Activated naive CD4-positive, alpha-beta T cell treated with anti-CD3 and anti-CD28 coated beads, Interleukin-2, amount 50 U/mL, for 72 hours (primary cell): Measurements from ENCODE around the gene GRM7. TPM values are rescaled to one million over a fixed set of nuclear protein-coding genes. Genes with fewer than 3 reads are reported as not detected.
"Not testable (repeated sequence)": the region's sequence is repeated elsewhere in the genome, so short reads cannot be mapped to it uniquely, and the experiment has no call there.

ENCODE experiments used
- ATAC-seq, 2 donors: fragments of 150-1000 bp; cut with Tn5 transposase; 2 replicates each; pipeline ENCODE4 v1.10.0; 2021; ENCODE audit warnings: mild to moderate bottlenecking in 2 of 2, moderate library complexity in 2 of 2
- DNase-seq, 2 donors: peaks; one replicate each; pipeline ENCODE4 v3.0.0; 2021 to 2022; ENCODE audit warnings: low spot score in 2 of 2
- H3K27ac Mint-ChIP-seq, 2 donors: one replicate each; pipeline ENCODE4 v1.8.0; 2022; ENCODE audit warnings: mild to moderate bottlenecking in 2 of 2, mixed read lengths in 2 of 2
- H3K36me3 Mint-ChIP-seq, 2 donors: one replicate each; pipeline ENCODE4 v1.8.0; 2022; ENCODE audit warnings: mixed read lengths in 2 of 2
- H3K9me3 Mint-ChIP-seq, 2 donors: one replicate each; pipeline ENCODE4 v1.8.0; 2022; ENCODE audit warnings: mixed read lengths in 2 of 2
- total RNA-seq, 2 donors: library from RNA; stranded (reverse); gene quantifications; one replicate each; pipeline ENCODE4 v1.2.3, GENCODE V29; 2022

GRM7 gene
- total RNA-seq, 2 donors from 2014 or later: not detected

DNA sequence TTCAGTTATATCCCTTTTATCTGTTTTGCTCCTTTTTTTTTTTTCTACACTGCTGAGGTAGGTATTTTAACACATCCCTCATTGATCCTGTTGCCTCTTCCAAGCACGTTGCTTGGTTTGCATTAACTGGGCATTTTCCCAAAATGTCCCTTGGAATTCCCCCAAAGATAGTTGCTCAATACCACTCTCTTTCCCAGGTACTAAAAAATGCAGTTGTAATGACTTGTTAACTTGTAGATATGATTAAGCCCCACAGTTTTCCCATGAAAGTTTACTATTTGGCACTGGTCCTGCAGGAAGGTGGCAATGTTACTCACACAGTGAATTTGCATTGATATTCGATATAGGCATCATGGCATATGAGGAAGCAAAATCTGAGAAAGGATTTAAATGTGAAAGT, 67.1 kb downstream of the GRM7 start:
- H3K27ac Mint-ChIP-seq: no peak overlapping the region
- H3K36me3 Mint-ChIP-seq: no peaks in the 10 kb centered on the region
- H3K9me3 Mint-ChIP-seq: peaks cover 6 to 9% of the 10 kb centered on the region in 2 donors
- ATAC-seq (no peak), DNase-seq (no peak)

DNA sequence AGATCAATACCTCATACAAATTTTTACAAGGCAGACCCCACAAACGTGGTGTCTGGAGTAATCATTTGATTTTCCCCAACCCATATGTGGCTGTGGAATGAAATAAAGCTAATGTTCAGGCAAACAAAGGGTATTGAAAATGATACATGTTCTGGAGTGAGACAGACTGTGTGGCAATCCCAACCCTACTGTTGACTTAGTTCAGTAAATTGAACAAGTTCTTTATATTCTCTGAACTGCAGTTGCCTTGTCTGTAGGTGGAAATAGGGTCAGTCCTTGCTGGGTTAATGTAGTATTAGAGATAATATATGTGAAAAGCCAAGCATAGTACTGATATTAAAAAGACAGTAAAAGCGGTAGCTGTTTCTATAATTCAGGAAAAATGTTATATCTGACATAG, 69.0 kb downstream of the GRM7 start:
- ATAC-seq (no peak), DNase-seq (no peak)
- no peak overlapping the region for H3K27ac Mint-ChIP-seq
- no peaks in the 10 kb centered on the region for H3K36me3 Mint-ChIP-seq
- peaks cover 6 to 9% of the 10 kb centered on the region in 2 donors for H3K9me3 Mint-ChIP-seq

DNA sequence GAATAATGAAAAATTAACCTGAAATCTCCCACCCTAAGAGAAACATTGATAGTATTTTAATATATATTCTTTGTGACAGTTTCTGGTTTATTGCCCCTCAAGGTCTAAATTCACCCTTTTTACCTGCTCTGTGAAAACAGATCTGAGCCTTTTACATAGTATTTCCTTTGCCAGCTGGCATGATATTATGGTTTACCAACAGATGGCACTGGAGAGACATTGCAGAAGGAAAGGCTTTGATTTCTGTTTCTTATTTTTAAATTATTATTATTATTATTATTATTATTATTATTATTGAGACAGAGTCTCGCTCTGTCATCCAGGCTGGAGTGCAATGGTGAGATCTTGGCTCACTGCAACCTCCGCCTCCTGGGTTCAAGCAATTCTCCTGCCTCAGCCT, 74.5 kb downstream of the GRM7 start:
- not testable (repeated sequence) for ATAC-seq, H3K27ac Mint-ChIP-seq, H3K9me3 Mint-ChIP-seq

DNA sequence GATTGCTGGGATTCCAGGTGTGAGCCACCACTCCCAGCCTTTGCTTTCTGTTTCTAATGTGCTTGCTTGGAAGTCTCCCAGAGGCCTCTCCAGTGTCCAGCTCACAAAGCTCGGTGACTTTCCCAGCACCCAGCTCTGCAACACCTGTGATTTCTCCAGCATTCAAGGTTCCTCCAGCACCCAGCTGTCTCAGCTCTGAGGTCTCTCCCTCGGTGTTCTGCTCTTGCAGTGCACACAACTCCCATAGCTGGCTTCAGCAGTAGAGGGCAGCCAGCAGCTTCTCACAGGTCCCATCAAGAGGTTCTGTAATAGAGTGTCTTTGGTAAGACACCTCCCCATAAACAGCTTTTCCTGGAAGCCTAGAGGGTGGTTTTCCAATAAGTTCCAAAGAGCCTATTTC, 75.1 kb downstream of the GRM7 start:
- DNase-seq: no peak
- no peak for ATAC-seq
- Mint-ChIP-seq H3K27ac (no peak overlapping the region), H3K9me3 (no peaks in the 10 kb centered on the region), H3K36me3 (peaks cover 0 to 3% of the 10 kb centered on the region in 2 donors)

More for the DNA sequence above, 74.5 kb downstream of the GRM7 start:
- not testable (repeated sequence) for DNase-seq, H3K36me3 Mint-ChIP-seq

DNA sequence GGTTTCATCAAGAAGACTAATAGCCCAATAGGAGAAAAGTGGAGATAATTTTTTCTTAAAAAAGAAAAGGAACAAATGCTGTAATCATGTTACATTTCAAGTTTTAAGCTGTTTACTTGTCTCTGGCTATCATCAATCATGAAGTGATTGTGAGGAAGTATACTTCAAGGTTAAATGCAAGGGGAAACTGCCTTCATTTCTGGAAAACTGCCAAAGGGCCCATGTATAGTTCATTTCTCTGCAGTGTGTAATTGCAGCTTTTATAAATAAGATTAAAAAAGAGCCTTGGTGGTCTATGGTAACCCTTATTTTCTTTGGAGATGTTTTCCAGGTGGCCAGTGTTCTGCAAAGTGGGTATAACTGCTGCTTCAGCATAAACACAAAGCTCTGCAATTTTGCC, 101.9 kb downstream of the GRM7 start:
- no peaks in the 10 kb centered on the region for H3K36me3 Mint-ChIP-seq
- no peak for DNase-seq
- ATAC-seq: no peak
- no peak overlapping the region for H3K27ac Mint-ChIP-seq
- H3K9me3 Mint-ChIP-seq: peaks cover 0 to 11% of the 10 kb centered on the region in 2 donors

DNA sequence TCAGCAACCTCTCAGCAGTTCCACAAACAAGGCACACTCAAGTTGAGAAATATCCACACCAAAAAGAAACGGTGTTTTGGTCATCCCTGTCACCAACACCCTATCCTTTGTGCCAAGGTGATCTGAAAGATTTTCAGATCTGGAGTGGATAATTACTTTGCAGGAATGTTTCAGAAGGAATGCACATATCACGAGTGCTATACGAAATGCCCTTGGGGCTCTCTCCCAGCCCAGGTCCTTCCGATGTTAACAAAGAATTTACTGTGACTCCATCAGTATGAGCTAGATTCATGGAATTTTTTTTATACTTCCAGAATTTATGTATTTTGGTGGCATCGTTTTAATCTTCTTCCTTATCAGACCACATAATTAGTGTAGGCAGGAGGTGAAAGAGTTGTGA, 105.0 kb downstream of the GRM7 start:
- Mint-ChIP-seq H3K36me3 (no peaks in the 10 kb centered on the region), H3K9me3 (peaks cover 0 to 5% of the 10 kb centered on the region in 2 donors), H3K27ac (no peak overlapping the region)
- ATAC-seq (no peak), DNase-seq (no peak)

DNA sequence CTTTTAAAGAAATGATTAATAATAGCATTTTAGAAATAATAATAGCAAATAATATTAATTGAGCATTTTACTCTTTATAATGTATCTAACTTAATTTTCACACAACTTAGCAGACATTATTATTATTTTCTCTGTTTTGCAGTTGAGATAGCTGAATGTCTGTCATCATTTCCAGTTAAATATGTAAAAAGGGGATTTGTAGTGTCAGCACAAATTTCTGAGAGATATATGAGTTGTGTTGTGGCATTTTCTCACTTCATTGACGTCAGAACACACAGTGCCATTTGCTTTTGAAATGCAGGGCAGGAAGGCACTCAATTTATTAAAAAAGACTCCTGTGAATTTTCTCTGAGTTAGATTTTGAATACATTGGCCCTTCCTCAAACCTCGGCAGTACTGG, 111.0 kb downstream of the GRM7 start:
- no peak overlapping the region for H3K27ac Mint-ChIP-seq
- no peaks in the 10 kb centered on the region for H3K36me3 Mint-ChIP-seq
- H3K9me3 Mint-ChIP-seq: peaks cover 0 to 4% of the 10 kb centered on the region in 2 donors
- no peak for DNase-seq
- no peak for ATAC-seq

DNA sequence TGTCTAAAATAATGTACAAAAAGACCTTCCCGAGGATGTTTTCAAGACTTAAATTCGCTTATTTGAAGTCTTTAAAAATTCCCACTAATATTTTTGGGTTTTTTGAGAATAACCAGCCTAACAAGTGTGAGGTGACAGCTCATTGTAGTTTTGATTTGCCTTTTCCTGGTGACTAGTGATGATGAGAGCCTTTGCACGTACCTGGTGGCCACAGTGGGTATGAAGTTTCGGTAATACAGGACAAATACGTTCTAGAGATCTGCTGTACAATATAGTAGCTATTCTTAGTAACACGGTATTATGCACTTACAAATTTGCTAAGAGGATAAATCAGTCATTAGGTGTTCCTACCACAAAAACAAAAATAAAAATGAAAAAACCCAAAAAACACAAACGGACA, 124.9 kb downstream of the GRM7 start:
- no peak for ATAC-seq
- Mint-ChIP-seq H3K27ac (no peak overlapping the region), H3K36me3 (no peaks in the 10 kb centered on the region), H3K9me3 (peaks cover 0 to 21% of the 10 kb centered on the region in 2 donors)
- DNase-seq: no peak

DNA sequence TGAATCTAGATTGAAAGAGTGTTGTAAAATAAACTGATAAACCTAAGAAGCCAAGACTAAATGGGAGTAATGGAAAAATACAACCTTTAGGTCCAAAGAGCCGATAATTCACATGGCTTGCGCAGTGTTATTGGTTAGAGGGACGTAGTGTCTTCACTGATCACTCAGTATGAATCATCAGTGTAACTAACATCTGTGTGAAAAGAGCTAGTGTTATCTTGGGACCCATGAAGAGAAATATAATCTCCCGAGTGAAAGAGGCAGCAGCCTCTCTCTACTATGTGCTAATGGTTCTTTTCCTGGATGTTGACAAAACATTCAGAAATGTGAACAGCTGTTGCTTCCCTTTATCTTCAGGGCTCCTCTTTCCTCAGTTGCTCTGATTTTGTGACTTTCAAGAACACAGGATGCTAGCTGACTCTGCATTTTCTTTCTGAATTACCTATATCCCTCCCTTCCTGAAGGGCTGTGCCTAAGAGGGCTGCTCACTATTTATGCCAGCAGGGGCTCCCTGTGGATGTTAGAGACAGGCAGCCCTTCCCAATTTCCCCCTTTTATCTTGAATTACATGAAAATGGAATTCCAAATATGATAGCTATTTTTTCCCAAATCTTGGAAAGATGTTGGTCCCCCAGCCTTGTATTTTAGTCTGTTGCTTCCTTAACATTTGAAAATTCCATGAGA, 128.8 kb downstream of the GRM7 start:
- ATAC-seq: no peak
- H3K36me3 Mint-ChIP-seq: peaks cover 0 to 4% of the 10 kb centered on the region in 2 donors
- peaks cover 21 to 23% of the 10 kb centered on the region in 2 donors for H3K9me3 Mint-ChIP-seq
- no peak overlapping the region for H3K27ac Mint-ChIP-seq
- no peak for DNase-seq

DNA sequence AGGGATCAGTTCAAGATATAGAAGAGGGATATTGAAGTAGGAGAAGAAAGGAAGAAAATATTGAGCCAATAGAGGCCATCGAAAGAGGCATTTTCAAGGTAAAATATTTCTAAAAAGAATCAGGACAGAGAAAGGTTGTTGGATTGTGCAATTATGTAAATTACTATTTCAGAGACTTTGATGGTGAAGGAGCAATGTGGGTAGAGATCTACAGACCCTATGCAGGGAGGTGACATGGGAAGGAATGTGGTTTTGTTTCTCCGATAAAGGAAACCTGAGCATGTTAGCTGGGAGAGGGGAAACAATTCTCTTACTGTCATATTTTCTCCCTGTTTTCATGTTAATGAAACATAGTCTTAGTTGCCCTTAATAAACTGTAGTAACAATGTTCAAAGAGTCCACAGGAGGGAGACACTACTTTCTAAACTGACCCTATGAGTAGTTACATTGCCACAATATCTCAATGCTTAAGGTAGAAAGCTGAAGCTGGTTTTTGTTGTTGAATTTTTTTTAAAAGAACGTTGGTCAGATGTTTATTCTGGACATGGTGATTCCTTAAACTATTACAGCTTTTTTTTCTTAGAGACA, 133.3 kb downstream of the GRM7 start:
- DNase-seq (no peak), ATAC-seq (no peak)
- Mint-ChIP-seq H3K9me3 (peaks cover 19 to 32% of the 10 kb centered on the region in 2 donors), H3K27ac (no peak overlapping the region), H3K36me3 (peaks cover 0 to 8% of the 10 kb centered on the region in 2 donors)

DNA sequence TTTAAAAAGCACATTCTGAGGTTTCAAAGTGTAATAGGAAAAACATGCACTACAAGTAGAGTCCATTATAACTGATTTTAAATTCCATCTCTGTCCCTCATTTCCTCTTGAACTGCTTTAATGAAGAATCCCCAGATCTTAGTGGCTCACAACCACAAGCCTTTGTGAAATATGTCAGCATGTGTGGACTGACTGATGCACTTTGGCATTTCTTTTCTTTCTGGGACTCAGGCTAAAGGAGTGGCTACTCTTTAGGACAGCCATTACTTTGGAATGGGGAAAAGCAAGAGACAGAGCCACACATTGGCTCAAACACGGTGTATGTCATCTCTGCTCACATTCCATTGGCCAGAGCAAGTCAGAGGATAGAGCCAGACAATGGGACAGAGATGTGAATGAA, 139.6 kb downstream of the GRM7 start:
- peaks cover 0 to 12% of the 10 kb centered on the region in 2 donors for H3K36me3 Mint-ChIP-seq
- no peak for ATAC-seq
- peaks cover 18 to 22% of the 10 kb centered on the region in 2 donors for H3K9me3 Mint-ChIP-seq
- H3K27ac Mint-ChIP-seq: no peak overlapping the region
- no peak for DNase-seq

DNA sequence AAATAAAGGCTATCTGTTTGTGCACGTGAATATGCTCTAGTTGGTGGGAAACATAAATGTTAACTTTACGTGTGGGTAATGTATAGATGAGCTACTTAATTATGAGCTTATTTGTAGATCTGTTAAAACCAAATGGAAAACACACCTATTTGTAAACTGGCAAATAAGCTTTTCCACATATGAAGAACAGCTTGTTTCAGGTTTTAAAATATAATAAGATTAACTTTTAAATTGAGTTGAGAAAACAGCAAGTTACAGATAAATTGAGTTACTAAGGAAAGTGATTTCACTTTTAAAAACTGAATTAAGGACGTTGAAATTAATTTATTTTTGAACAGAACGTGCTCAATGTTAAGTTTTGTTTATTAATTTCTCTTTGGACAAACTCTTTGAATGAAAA, 140.5 kb downstream of the GRM7 start:
- Mint-ChIP-seq H3K9me3 (peaks cover 18 to 22% of the 10 kb centered on the region in 2 donors), H3K36me3 (peaks cover 0 to 12% of the 10 kb centered on the region in 2 donors), H3K27ac (no peak overlapping the region)
- ATAC-seq (no peak), DNase-seq (no peak)

DNA sequence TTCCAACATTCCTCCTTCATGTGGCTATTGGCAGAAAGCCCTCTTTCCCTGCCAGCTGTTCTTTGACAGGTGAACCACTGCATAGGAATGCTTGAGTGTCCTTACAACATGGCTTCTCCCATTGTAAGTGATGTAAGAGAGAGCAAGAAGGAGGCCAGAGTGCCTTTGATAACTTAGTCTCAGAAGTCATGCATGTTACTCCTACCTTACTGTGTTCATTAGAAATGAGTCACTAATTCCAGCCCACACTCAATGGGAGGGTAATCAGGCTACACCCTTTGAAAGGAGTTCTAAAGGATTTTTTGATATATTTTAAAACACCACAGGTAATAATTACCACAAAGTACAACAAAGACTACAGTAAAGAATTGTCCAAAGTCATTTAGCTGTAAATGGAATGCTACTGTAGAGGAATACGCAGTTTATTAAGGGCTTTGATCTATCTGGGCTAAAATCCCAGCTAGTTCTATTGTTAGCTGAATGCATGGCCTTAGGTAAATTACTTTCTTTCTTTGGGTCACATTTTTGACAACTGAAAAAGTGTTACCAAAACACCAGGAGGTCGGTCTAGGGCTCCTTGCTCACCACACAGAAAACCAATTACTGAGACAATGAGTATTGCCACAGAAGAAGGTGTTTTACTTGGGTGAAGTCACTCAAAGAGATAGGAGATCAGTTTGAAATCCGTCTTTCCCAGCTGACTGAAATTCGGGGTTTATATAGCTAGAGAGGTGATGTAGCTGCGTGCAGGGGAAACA, 154.9 kb downstream of the GRM7 start:
- DNase-seq (no peak), ATAC-seq (no peak)
- H3K9me3 Mint-ChIP-seq: peaks cover 0 to 10% of the 10 kb centered on the region in 2 donors

DNA sequence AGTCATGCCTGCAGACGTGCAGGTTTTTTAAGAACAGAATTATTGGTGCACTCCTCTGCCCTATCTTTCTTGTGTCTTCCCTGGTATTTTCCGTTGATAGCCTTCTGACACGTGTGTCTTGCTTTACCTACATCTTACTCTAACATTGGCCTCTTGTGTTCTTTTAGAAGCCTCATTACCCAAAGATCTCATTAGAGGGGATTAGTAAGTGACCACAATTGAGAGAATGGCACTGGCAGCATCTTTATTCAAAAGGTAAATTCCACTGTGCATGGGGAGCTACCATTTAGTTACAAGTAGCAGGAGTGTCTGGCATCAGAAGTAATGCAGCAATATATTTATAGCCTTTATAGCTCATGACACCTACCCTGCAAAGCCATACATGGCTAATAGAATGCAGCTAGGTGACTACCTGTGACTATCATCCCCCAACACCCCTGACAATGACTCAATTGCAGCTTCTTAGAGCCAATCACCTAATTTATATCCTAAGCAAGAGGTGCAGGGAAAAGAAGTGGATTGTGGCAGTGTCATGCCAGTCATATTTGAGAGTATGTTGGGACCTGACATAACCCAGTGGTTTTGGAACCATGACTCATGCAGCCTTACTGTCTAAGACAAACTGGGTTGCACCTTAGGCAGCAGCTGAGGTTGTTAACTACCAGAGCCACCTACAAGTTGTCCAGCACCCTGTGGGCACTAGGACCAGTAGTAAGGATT, 164.8 kb downstream of the GRM7 start:
- DNase-seq: no peak
- no peaks in the 10 kb centered on the region for H3K36me3 Mint-ChIP-seq
- H3K9me3 Mint-ChIP-seq: peaks cover 0 to 5% of the 10 kb centered on the region in 2 donors
- ATAC-seq: no peak
- no peak overlapping the region for H3K27ac Mint-ChIP-seq

More for the DNA sequence above, 154.9 kb downstream of the GRM7 start:
- Mint-ChIP-seq H3K36me3 (no peaks in the 10 kb centered on the region), H3K27ac (no peak overlapping the region)

DNA sequence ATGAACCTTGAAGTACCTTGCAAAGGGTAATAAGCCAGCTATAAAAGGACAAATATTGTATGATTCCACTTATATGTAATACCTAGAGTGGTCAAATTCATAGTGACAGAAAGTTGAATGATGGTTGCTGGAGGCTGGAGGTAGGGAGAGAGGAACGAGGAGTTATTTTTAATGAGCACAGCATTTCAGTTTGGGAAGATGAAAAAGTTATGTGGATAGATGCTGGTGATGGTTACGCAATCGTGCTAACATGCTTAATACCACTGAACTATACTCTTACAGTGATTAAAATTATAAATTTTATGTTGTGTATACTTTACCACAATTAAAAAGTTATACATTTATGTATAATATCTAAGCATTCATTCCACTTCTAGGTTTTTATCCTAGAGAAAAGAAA, 168.6 kb downstream of the GRM7 start:
- no peak overlapping the region for H3K27ac Mint-ChIP-seq
- ATAC-seq (no peak), DNase-seq (no peak)
- peaks cover 0 to 2% of the 10 kb centered on the region in 2 donors for H3K36me3 Mint-ChIP-seq
- peaks cover 7 to 13% of the 10 kb centered on the region in 2 donors for H3K9me3 Mint-ChIP-seq

DNA sequence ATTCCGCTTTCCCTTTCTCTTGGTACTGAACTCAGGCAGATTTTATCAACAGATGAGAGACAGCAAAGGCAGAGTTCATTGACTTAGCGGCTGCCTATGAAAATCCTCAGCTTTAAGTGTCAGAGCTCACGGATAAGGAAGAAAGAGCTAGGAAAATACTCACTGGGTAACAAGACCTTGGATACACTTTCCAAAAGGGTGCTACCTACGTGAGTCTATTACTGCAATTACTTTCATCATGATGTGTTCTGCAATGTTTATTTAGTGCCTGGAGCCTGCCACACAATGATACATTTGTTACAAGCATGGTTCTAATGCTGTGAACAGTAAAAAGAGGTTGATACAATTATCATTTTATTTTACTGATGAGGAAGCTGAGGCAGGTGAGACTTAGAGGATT, 177.5 kb downstream of the GRM7 start:
- DNase-seq (no peak), ATAC-seq (no peak)
- no peak overlapping the region for H3K27ac Mint-ChIP-seq
- H3K36me3 Mint-ChIP-seq: peaks cover 0 to 4% of the 10 kb centered on the region in 2 donors
- peaks cover 2 to 13% of the 10 kb centered on the region in 2 donors for H3K9me3 Mint-ChIP-seq

DNA sequence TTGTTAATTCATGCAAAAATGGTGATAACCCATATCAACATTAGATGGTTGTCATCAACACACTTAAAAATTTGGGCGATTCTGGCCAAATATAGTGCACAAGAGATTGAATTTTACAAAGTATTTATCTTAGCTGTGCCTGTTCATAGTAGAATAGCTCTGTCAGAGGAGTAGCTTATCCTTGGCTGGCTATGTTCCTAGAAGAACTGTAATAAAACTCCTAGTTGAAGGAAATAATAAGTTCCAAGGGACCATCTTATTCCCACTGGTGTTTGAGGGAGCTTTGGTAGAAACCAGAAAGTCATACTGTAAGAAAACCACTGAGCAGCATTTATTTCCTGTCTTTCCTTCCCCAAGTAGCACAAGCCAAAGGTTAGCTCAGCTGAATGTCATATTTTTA, 201.8 kb downstream of the GRM7 start:
- Mint-ChIP-seq H3K36me3 (no peaks in the 10 kb centered on the region), H3K27ac (no peak overlapping the region), H3K9me3 (peaks cover 17 to 20% of the 10 kb centered on the region in 2 donors)
- DNase-seq: no peak
- no peak for ATAC-seq
